ENCODE results near the gene SAMD3. TPM values are rescaled to one million over a fixed set of nuclear protein-coding genes. Genes with fewer than 3 reads are reported as not detected.

The SAMD3 gene
- total and polyA plus RNA-seq, 2 donors (not counting 3 experiments of a cell fraction or from before 2014, with no cell fraction given) = not detected

DNA sequence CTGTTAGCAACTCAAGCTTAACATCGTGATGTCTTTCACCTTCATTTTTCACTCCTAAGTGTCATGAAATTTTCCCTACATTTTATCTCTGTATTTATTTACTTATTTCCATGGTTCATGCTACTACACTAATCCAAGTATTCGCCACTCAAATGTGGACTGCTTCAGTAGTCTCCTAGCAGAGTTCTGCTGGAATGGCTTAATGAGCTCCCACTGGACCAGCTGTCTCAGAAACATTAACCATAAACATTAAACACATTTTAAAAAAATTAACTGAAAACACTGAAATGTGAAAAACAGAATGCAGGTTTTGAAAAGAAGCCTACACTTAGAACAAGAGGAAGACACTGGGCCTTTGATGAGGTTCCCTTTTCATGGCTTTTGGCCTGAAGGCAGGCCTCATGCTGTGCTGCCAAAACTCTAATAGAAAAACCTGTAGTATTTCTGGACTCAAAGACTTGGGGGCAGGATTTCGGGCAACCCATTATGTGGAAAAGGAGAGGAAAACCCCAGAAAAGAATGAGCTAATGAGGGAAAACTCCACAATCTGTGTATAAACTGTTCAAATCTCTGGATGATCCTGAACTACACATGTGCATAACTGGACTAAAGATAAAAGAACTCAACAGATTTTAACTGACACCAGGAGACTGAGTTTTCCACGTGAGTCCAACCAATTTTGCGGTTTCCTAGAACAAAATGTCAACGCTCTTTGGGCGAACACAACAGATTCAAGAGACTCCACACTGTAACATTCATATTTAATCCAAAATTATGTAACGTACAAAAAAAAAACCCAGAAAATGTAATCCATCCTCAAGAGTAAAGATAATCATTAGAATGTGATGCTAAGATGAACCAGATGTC, 33.0 kb downstream of the SAMD3 start:
- H3K9me3 ChIP-seq (replicated peaks; ENCODE audit: control insufficient read depth, insufficient read depth, low read length) = no peaks in the 10 kb centered on the region
- H4K20me1 ChIP-seq (replicated peaks; ENCODE audit: control insufficient read depth, extremely low read depth, insufficient read depth, low read length) = no peaks in the 10 kb centered on the region
- H2AFZ ChIP-seq (ENCODE audit: low read depth, low read length) = no peak overlapping the region
- ChIA-PET POLR2A (no interaction called here), CTCF (interaction anchor here (0.6 kb wide), 1 partner anchor 12 kb away, joined by 3 read pairs; no protein-coding TSS in a partner anchor)
- dilution Hi-C loops (cut with MboI; ENCODE audit: extremely low pct_ligation_motif_present, low sequenced_read_pairs) = no loop called here
- intact Hi-C loops (cut with micrococcal nuclease) = no loop called here
- no peak for FAIRE-seq
- no peaks in the 10 kb centered on the region for H3K36me3 ChIP-seq (ENCODE audit: control insufficient read depth in 2 of 2, extremely low read depth in 1 of 2, insufficient read depth in 2 of 2, low read length in 2 of 2)
- no TSS peak for BruUV-seq (replicated peaks)
- no peak overlapping the region for H3K4me3 ChIP-seq (replicated peaks in 1 of 3; ENCODE audit: insufficient read depth in 1 of 3, low read depth in 1 of 3, low read length in 3 of 3)
- no peaks in the 10 kb centered on the region for H3K9me1 ChIP-seq (replicated peaks; ENCODE audit: control insufficient read depth, extremely low read depth, insufficient read depth, low read length)
- no peak overlapping the region for H3K9ac ChIP-seq (replicated peaks; ENCODE audit: extremely low read depth, insufficient read depth, low read length)
- H3K4me1 ChIP-seq (ENCODE audit: control insufficient read depth, extremely low read depth, insufficient read depth, low read length) = no peaks in the 10 kb centered on the region
- no peak overlapping the region for H3K4me2 ChIP-seq (ENCODE audit: insufficient read depth, low read length)
- H3K79me2 ChIP-seq (ENCODE audit: control insufficient read depth, insufficient read depth, low read length) = no peaks in the 10 kb centered on the region
- TF ChIP-seq, protein P1, sequence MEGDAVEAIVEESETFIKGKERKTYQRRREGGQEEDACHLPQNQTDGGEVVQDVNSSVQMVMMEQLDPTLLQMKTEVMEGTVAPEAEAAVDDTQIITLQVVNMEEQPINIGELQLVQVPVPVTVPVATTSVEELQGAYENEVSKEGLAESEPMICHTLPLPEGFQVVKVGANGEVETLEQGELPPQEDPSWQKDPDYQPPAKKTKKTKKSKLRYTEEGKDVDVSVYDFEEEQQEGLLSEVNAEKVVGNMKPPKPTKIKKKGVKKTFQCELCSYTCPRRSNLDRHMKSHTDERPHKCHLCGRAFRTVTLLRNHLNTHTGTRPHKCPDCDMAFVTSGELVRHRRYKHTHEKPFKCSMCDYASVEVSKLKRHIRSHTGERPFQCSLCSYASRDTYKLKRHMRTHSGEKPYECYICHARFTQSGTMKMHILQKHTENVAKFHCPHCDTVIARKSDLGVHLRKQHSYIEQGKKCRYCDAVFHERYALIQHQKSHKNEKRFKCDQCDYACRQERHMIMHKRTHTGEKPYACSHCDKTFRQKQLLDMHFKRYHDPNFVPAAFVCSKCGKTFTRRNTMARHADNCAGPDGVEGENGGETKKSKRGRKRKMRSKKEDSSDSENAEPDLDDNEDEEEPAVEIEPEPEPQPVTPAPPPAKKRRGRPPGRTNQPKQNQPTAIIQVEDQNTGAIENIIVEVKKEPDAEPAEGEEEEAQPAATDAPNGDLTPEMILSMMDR (IDR thresholded peaks at IDR 0.05; ENCODE audit: extremely low read depth in 1 of 2, insufficient read depth in 1 of 2, low read depth in 1 of 2, low read length in 2 of 2) = no peak
- TF ChIP-seq MYC (IDR thresholded peaks at IDR 0.05; ENCODE audit: low read depth, low read length) (no peak), POLR2A (IDR thresholded peaks at IDR 0.05; ENCODE audit: low read depth, low read length) (no peak), FOS (IDR thresholded peaks at IDR 0.05; ENCODE audit: borderline replicate concordance, insufficient read depth, low read length) (no peak), JUN (IDR thresholded peaks at IDR 0.05; ENCODE audit: borderline replicate concordance, insufficient read depth, insufficient read length, low read depth) (no peak), POLR2AphosphoS5 (IDR thresholded peaks at IDR 0.05; ENCODE audit: insufficient read depth, low read depth, low read length) (no peak), EZH2 (IDR thresholded peaks at IDR 0.05; ENCODE audit: borderline replicate concordance, low read depth, low read length, severe bottlenecking) (no peak), GATA2 (IDR thresholded peaks at IDR 0.05; ENCODE audit: insufficient read depth, insufficient read length, low read depth, low read length) (no peak)
- TF ChIP-seq, protein P2, sequence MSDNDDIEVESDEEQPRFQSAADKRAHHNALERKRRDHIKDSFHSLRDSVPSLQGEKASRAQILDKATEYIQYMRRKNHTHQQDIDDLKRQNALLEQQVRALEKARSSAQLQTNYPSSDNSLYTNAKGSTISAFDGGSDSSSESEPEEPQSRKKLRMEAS (IDR thresholded peaks at IDR 0.05; ENCODE audit: insufficient read depth, insufficient read length) = no peak
- H3K27me3 ChIP-seq (ENCODE audit: control insufficient read depth in 2 of 2, insufficient read depth in 2 of 2, low read length in 2 of 2) = peaks cover 2 to 5% of the 10 kb centered on the region in 2 experiments
- no peak overlapping the region for H3K27ac ChIP-seq (ENCODE audit: insufficient read depth, low read depth, low read length)
- DNase-seq (ENCODE audit: low read depth, low spot score) = no peak

Measured in endothelial cell of umbilical vein (primary cell).